HEK293 (cell line): ENCODE measurements around the gene VCL.

Experiments used
- ATF2 ChIP-seq: fragments of 450-650 bp; formaldehyde crosslinking; IDR thresholded peaks from 2 replicates; pipeline ENCODE4 v1.5.1; 2016; ENCODE audit warnings: missing biosample characterization, missing genetic modification characterization, low read depth
- BCL6B ChIP-seq: fragments of 450-650 bp; formaldehyde crosslinking; IDR thresholded peaks from 2 replicates; pipeline ENCODE4 v1.5.1; 2017; ENCODE audit warnings: missing biosample characterization, missing genetic modification characterization
- CTCF ChIP-seq: fragments of 450-650 bp; formaldehyde crosslinking; IDR thresholded peaks from 2 replicates; pipeline ENCODE4 v1.5.1; 2016; ENCODE audit warnings: missing biosample characterization, missing genetic modification characterization
- ELK4 ChIP-seq: IDR thresholded peaks from 2 replicates; pipeline ENCODE4 v1.6.1; 2011; ENCODE audit warnings: mild to moderate bottlenecking, low read depth, low read length, borderline replicate concordance
- MEIS1 ChIP-seq: sonication (generic); formaldehyde crosslinking; IDR thresholded peaks from 2 replicates; pipeline ENCODE4 v1.8.1; 2022; ENCODE audit warnings: missing genetic modification reagents, mild to moderate bottlenecking, borderline replicate concordance
- YY1 ChIP-seq: fragments of 450-650 bp; formaldehyde crosslinking; IDR thresholded peaks from 2 replicates; pipeline ENCODE4 v1.5.1; 2018; ENCODE audit warnings: missing biosample characterization, missing genetic modification characterization
- ZFP41 ChIP-seq: fragments of 450-650 bp; formaldehyde crosslinking; IDR thresholded peaks from 2 replicates; pipeline ENCODE4 v1.5.1; 2016; ENCODE audit warnings: missing biosample characterization, missing genetic modification characterization, borderline replicate concordance
- ZNF133 ChIP-seq: fragments of 450-650 bp; formaldehyde crosslinking; IDR thresholded peaks from 2 replicates; pipeline ENCODE4 v1.5.1; 2016; ENCODE audit warnings: missing biosample characterization, missing genetic modification characterization
- ZNF350 ChIP-seq: fragments of 450-650 bp; formaldehyde crosslinking; IDR thresholded peaks from 2 replicates; pipeline ENCODE4 v1.5.0; 2017; ENCODE audit warnings: missing biosample characterization, mild to moderate bottlenecking, missing genetic modification characterization
- ZNF660 ChIP-seq: fragments of 450-650 bp; IDR thresholded peaks from 2 replicates; pipeline ENCODE4 v1.5.1; 2018; ENCODE audit warnings: missing biosample characterization, mild to moderate bottlenecking, missing genetic modification characterization
- ZNF677 ChIP-seq: fragments of 450-650 bp; IDR thresholded peaks from 2 replicates; pipeline ENCODE4 v1.5.0; 2018; ENCODE audit warnings: missing biosample characterization, mild to moderate bottlenecking, missing genetic modification characterization, moderate library complexity
- TF ChIP-seq, protein P1 (sequence below): fragments of 450-650 bp; IDR thresholded peaks from 2 replicates; pipeline ENCODE4 v1.5.1; 2018; ENCODE audit warnings: missing biosample characterization, missing genetic modification characterization
- TF ChIP-seq, protein P2 (sequence below): fragments of 450-650 bp; formaldehyde crosslinking; IDR thresholded peaks from 2 replicates; pipeline ENCODE4 v1.5.1; 2017; ENCODE audit warnings: missing biosample characterization, mild to moderate bottlenecking, missing genetic modification characterization, moderate library complexity

DNA sequence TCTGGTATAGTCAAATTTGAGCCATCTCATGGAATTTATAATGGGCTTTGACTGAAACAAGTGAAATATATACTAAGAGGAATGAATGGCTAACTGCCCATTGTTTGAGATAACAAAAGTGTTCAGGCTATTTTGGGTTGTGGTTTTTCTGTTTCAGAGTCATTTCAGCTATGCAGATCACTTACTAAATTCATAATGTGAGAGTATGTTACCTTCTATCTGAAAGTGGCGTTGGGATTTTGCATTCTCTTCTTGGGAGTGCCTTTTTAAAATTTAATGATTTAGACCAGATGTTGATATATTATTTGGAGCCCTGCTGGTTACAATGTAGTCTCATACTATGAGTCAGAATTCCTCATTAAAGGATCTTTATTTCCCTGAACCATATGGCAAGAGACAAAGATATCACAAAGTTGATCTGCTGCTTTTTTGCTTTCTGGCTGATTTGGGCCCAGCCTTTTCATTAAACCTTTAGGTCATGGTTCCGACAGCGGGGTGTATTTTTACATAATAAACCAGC, 10.4 kb downstream of the VCL start:
- TF ChIP-seq CTCF (tag by site-specific recombination) (no peak), ZNF350 (tag by site-specific recombination) (no peak), BCL6B (no peak), ZFP41 (tag by site-specific recombination) (no peak), ZNF677 (no peak), ZNF133 (tag by site-specific recombination) (no peak), ZNF660 (tag by site-specific recombination) (no peak), YY1 (tag by site-specific recombination) (no peak), MEIS1 (CRISPR knock-in tag) (no peak), ATF2 (tag by site-specific recombination) (no peak), ELK4 (no peak)
- TF ChIP-seq, protein P1, sequence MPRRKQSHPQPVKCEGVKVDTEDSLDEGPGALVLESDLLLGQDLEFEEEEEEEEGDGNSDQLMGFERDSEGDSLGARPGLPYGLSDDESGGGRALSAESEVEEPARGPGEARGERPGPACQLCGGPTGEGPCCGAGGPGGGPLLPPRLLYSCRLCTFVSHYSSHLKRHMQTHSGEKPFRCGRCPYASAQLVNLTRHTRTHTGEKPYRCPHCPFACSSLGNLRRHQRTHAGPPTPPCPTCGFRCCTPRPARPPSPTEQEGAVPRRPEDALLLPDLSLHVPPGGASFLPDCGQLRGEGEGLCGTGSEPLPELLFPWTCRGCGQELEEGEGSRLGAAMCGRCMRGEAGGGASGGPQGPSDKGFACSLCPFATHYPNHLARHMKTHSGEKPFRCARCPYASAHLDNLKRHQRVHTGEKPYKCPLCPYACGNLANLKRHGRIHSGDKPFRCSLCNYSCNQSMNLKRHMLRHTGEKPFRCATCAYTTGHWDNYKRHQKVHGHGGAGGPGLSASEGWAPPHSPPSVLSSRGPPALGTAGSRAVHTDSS (tag by site-specific recombination): no peak
- TF ChIP-seq, protein P2, sequence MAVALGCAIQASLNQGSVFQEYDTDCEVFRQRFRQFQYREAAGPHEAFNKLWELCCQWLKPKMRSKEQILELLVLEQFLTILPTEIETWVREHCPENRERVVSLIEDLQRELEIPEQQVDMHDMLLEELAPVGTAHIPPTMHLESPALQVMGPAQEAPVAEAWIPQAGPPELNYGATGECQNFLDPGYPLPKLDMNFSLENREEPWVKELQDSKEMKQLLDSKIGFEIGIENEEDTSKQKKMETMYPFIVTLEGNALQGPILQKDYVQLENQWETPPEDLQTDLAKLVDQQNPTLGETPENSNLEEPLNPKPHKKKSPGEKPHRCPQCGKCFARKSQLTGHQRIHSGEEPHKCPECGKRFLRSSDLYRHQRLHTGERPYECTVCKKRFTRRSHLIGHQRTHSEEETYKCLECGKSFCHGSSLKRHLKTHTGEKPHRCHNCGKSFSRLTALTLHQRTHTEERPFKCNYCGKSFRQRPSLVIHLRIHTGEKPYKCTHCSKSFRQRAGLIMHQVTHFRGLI (tag by site-specific recombination): no peak
